B cell (primary cell): Measurements from ENCODE around the gene RAB28. TPM values are rescaled to one million over a fixed set of nuclear protein-coding genes. Genes with fewer than 3 reads are reported as not detected.

Source experiments
- ATAC-seq: fragments of 200-7000 bp; cut with Tn5 transposase; one replicate; pipeline ENCODE4 v1.10.0; 2021; ENCODE audit warnings: low read depth, mild to moderate bottlenecking, moderate number of reproducible peaks, moderate library complexity
- CTCF ChIA-PET: fragments of 350-600 bp; sonication (Branson Sonifier 250); formaldehyde crosslinking; loops from one replicate; lab custom pipeline; 2021; ENCODE audit warnings: antibody characterized with exemption, inconsistent platforms; lab: Charles Lee
- POLR2A ChIA-PET: fragments of 350-600 bp; sonication (Branson Sonifier 250); formaldehyde crosslinking; loops from one replicate; lab custom pipeline; 2021; ENCODE audit warnings: antibody characterized with exemption; lab: Charles Lee
- DNase-seq: peaks from one replicate; pipeline ENCODE4 v3.0.0; 2013
- H2AFZ ChIP-seq: 2 replicates; pipeline ENCODE4 v1.6.1; 2012; ENCODE audit warnings: mild to moderate bottlenecking, low read depth, low read length; ENCODE audit not compliant: insufficient read depth, poor library complexity, severe bottlenecking
- H3K27ac ChIP-seq, 2 donors: 1 replicate in 1 of 2; 2 replicates in 1 of 2; pipeline ENCODE4 v1.5.1; 2012 to 2013; ENCODE audit warnings: low read length in 2 of 2, mild to moderate bottlenecking in 2 of 2, moderate library complexity in 1 of 2
- H3K27me3 ChIP-seq, 4 experiments: fragments of 200-600 bp in 1 of 4; sonication (generic) in 1 of 4; replicated peaks in 1 of 4; 1 replicate in 2 of 4; 2 replicates in 2 of 4; pipeline versions ENCODE4 v1.6.1 to v1.7.0; 2013 to 2016; ENCODE audit warnings: low read length in 3 of 4, mild to moderate bottlenecking in 2 of 4, mixed read lengths in 1 of 4, moderate library complexity in 1 of 4; ENCODE audit not compliant: insufficient read depth in 4 of 4, control insufficient read depth in 3 of 4; ENCODE audit errors: control extremely low read depth in 1 of 4
- H3K36me3 ChIP-seq, 2 experiments: replicated peaks in 1 of 2; 1 replicate in 1 of 2; 2 replicates in 1 of 2; pipeline versions ENCODE4 v1.6.1 to v1.7.1; 2013; ENCODE audit warnings: low read length in 1 of 2; ENCODE audit not compliant: insufficient read depth in 2 of 2, control insufficient read depth in 1 of 2; ENCODE audit errors: control extremely low read depth in 1 of 2, extremely low read depth in 1 of 2
- H3K4me1 ChIP-seq, 2 donors: fragments of 200-600 bp in 1 of 2; sonication (generic) in 1 of 2; 1 replicate in 1 of 2; 2 replicates in 1 of 2; pipeline versions ENCODE4 v1.5.1 to v1.6.1; 2013 to 2017; ENCODE audit warnings: low read length in 2 of 2; ENCODE audit not compliant: control insufficient read depth in 2 of 2, insufficient read depth in 2 of 2
- H3K4me2 ChIP-seq: replicated peaks from 2 replicates; pipeline ENCODE3; 2012; ENCODE audit warnings: mild to moderate bottlenecking, low read depth, low read length; ENCODE audit not compliant: poor library complexity, severe bottlenecking
- H3K4me3 ChIP-seq, 5 experiments: fragments of 200-600 bp in 1 of 5; sonication (generic) in 1 of 5; 1 replicate in 3 of 5; 2 replicates in 2 of 5; pipeline versions ENCODE4 v1.5.1 to v1.7.0; 2011 to 2016; ENCODE audit warnings: low read length in 4 of 5, mild to moderate bottlenecking in 4 of 5, low read depth in 2 of 5, control low read depth in 1 of 5, moderate library complexity in 1 of 5; ENCODE audit not compliant: insufficient read depth in 1 of 5; ENCODE audit errors: control extremely low read depth in 1 of 5, extremely low read depth in 1 of 5
- H3K79me2 ChIP-seq: fragments of 200-600 bp; sonication (generic); one replicate; pipeline ENCODE4 v1.6.0; 2016; ENCODE audit warnings: low read length; ENCODE audit not compliant: control insufficient read depth, insufficient read depth
- H3K9ac ChIP-seq: fragments of 200-600 bp; sonication (generic); 2 replicates; pipeline ENCODE4 v1.6.1; 2017; ENCODE audit warnings: mild to moderate bottlenecking, low read length, moderate library complexity
- H3K9me3 ChIP-seq, 3 donors: one replicate each; pipeline versions ENCODE4 v1.6.1 to v1.7.1; 2013; ENCODE audit warnings: low read length in 2 of 3; ENCODE audit not compliant: control insufficient read depth in 2 of 3, insufficient read depth in 1 of 3; ENCODE audit errors: control extremely low read depth in 1 of 3
- H4K20me1 ChIP-seq: 2 replicates; pipeline ENCODE4 v1.6.0; 2012; ENCODE audit warnings: mild to moderate bottlenecking, low read length; ENCODE audit not compliant: insufficient read depth, control insufficient read depth, poor library complexity, severe bottlenecking
- H3K27ac Mint-ChIP-seq: one replicate; pipeline ENCODE4 v1.8.0; 2021; ENCODE audit warnings: mixed read lengths
- H3K27me3 Mint-ChIP-seq: one replicate; pipeline ENCODE4 v1.8.0; 2021; ENCODE audit warnings: mixed read lengths
- H3K4me1 Mint-ChIP-seq: one replicate; pipeline ENCODE4 v1.8.0; 2021; ENCODE audit warnings: mixed read lengths
- H3K4me3 Mint-ChIP-seq: one replicate; pipeline ENCODE4 v1.8.0; 2021; ENCODE audit warnings: mixed read lengths
- H3K9me3 Mint-ChIP-seq: one replicate; pipeline ENCODE4 v1.8.0; 2022; ENCODE audit warnings: mixed read lengths; ENCODE audit not compliant: insufficient read depth
- CTCF ChIP-seq: fragments of 200-600 bp; IDR thresholded peaks from one replicate; pipeline ENCODE4 v1.8.0; 2022; ENCODE audit warnings: antibody characterized with exemption, mild to moderate bottlenecking
- EZH2 ChIP-seq: IDR thresholded peaks from 2 replicates; pipeline ENCODE4 v1.6.1; 2012; ENCODE audit warnings: borderline replicate concordance, low read depth, mild to moderate bottlenecking, moderate library complexity, low read length; ENCODE audit not compliant: insufficient read depth, poor library complexity, severe bottlenecking
- WGBS: methylation state at CpG from one replicate; pipeline ENCODE4 v1.1.5; 2013; ENCODE audit warnings: missing lambda C conversion rate; ENCODE audit not compliant: insufficient coverage; 5-methylcytosine and 5-hydroxymethylcytosine counted together
- intact Hi-C: fragments of 100-400 bp; cut with micrococcal nuclease; formaldehyde crosslinking; loops from one replicate; pipeline ENCODE4 v1.10.0; 2022
- polyA plus RNA-seq: library from polyadenylated mRNA; depleted of rRNA; stranded (reverse); fragments of >200 nt; gene quantifications from 2 replicates; pipeline ENCODE4 v1.2.3, GENCODE V29; 2012
- total RNA-seq, 2 donors: library from RNA; stranded (reverse); fragments of 120-200 nt in 1 of 2; gene quantifications; 1 replicate in 1 of 2; 2 replicates in 1 of 2; pipeline versions ENCODE4 v1.2.3 to v1.2.4, GENCODE V29; 2013 to 2022

Gene RAB28
- total and polyA plus RNA-seq, 2 donors (not counting 1 experiment from before 2014, with no cell fraction given) = 7.2 to 17.4 TPM

DNA sequence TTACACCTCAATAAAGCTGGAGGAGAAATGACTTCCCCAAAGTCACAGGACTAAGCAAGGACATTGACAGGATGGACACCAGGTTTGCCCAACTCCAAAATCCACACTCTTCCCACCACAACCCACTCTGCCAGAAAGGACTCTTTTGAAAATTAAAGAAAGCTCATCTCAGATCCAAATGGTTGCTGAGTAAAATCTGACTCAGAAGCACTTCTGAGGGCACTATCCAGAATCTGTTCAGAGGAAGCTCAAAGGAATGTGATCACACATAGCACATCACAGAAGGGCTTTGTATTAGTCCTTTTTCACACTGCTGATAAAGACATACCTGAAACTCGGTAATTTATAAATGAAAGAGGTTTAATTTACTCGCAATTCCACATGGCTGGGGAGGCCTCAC, 155.5 kb downstream of the RAB28 start:
- Mint-ChIP-seq H3K4me3 (no peak overlapping the region), H3K27me3 (no peaks in the 10 kb centered on the region), H3K4me1 (no peaks in the 10 kb centered on the region), H3K27ac (no peak overlapping the region), H3K9me3 (no peaks in the 10 kb centered on the region)
- Histone ChIP-seq H2AFZ (no peak overlapping the region), H4K20me1 (no peaks in the 10 kb centered on the region), H3K36me3 (no peaks in the 10 kb centered on the region), H3K9ac (no peak overlapping the region), H3K9me3 (no peaks in the 10 kb centered on the region), H3K4me2 (no peak overlapping the region), H3K4me1 (no peaks in the 10 kb centered on the region), H3K79me2 (no peaks in the 10 kb centered on the region), H3K27me3 (no peaks in the 10 kb centered on the region), H3K4me3 (no peak overlapping the region), H3K27ac (no peak overlapping the region)
- ChIA-PET POLR2A (no interaction called here), CTCF (no interaction called here)
- TF ChIP-seq CTCF (no peak), EZH2 (no peak)
- ATAC-seq (no peak), DNase-seq (no peak)
- no CpG with 5 or more reads among the region's 2 CpGs for WGBS
- intact Hi-C loops = no loop called here

GRCh38 chr4:13327991-13328390, 156.1 kb downstream of the RAB28 start:
- DNase-seq (no peak), ATAC-seq (no peak)
- ChIA-PET POLR2A (no interaction called here), CTCF (no interaction called here)
- no peak overlapping the region for H3K27ac ChIP-seq
- intact Hi-C loops = no loop called here
- no peak overlapping the region for H3K9ac ChIP-seq
- no peaks in the 10 kb centered on the region for H3K79me2 ChIP-seq
- no peaks in the 10 kb centered on the region for H3K27me3 ChIP-seq
- H3K4me3 ChIP-seq = no peak overlapping the region
- H3K4me1 ChIP-seq = no peaks in the 10 kb centered on the region
- TF ChIP-seq CTCF = no peak
- TF ChIP-seq EZH2 = no peak
- no peak overlapping the region for H3K4me3 Mint-ChIP-seq
- no peaks in the 10 kb centered on the region for H3K4me1 Mint-ChIP-seq
- H2AFZ ChIP-seq = no peak overlapping the region
- H4K20me1 ChIP-seq = no peaks in the 10 kb centered on the region
- H3K36me3 ChIP-seq = no peaks in the 10 kb centered on the region
- peaks cover under 1% of the 10 kb centered on the region for H3K9me3 Mint-ChIP-seq
- WGBS = no CpG with 5 or more reads among the region's 3 CpGs
- H3K27ac Mint-ChIP-seq = no peak overlapping the region
- no peaks in the 10 kb centered on the region for H3K9me3 ChIP-seq
- H3K4me2 ChIP-seq = no peak overlapping the region
- H3K27me3 Mint-ChIP-seq = no peaks in the 10 kb centered on the region
